SK-N-SH treated with all-trans-retinoic acid at 6 μM for 48 hours (cell line): ENCODE results near the gene SRBD1.

Source experiments
- ATAC-seq: fragments of 200-7000 bp; cut with Tn5 transposase; 3 replicates; pipeline ENCODE4 v1.9.1; 2020; ENCODE audit warnings: mild to moderate bottlenecking, moderate library complexity
- ARNTL ChIP-seq: fragments of 450-650 bp; formaldehyde crosslinking; IDR thresholded peaks from 2 replicates; pipeline ENCODE4 v1.5.0; 2020; ENCODE audit warnings: low read depth, mild to moderate bottlenecking, moderate library complexity, borderline replicate concordance
- BACH2 ChIP-seq: fragments of 250-450 bp; sonication (Bioruptor Pico); IDR thresholded peaks from 2 replicates; pipeline ENCODE4 v1.9.0; 2021; ENCODE audit warnings: mild to moderate bottlenecking, borderline replicate concordance
- CREB5 ChIP-seq: fragments of 250-450 bp; sonication (Bioruptor Pico); IDR thresholded peaks from 2 replicates; pipeline ENCODE4 v1.5.1; 2020; ENCODE audit warnings: low read depth, mild to moderate bottlenecking, moderate library complexity
- CSDC2 ChIP-seq: fragments of 250-450 bp; sonication (Bioruptor Pico); IDR thresholded peaks from 2 replicates; pipeline ENCODE4 v1.5.0; 2020; ENCODE audit warnings: mild to moderate bottlenecking, moderate library complexity
- CSRNP3 ChIP-seq: fragments of 250-450 bp; sonication (Bioruptor Pico); IDR thresholded peaks from 2 replicates; pipeline ENCODE4 v1.5.1; 2021; ENCODE audit warnings: mild to moderate bottlenecking, moderate library complexity
- ESRRG ChIP-seq: fragments of 250-450 bp; sonication (Bioruptor Pico); IDR thresholded peaks from 2 replicates; pipeline ENCODE4 v1.6.1; 2021; ENCODE audit warnings: mild to moderate bottlenecking
- ISL1 ChIP-seq: fragments of 250-450 bp; sonication (Bioruptor Pico); IDR thresholded peaks from 2 replicates; pipeline ENCODE4 v2.1.2; 2022; ENCODE audit warnings: mild to moderate bottlenecking, moderate library complexity
- OSR1 ChIP-seq: fragments of 250-450 bp; sonication (Bioruptor Pico); IDR thresholded peaks from 2 replicates; pipeline ENCODE4 v1.8.0; 2022; ENCODE audit warnings: moderate library complexity, mild to moderate bottlenecking, inconsistent platforms
- PATZ1 ChIP-seq: fragments of 250-450 bp; sonication (Bioruptor Pico); IDR thresholded peaks from 2 replicates; pipeline ENCODE4 v1.8.0; 2020; ENCODE audit warnings: mild to moderate bottlenecking, moderate library complexity, borderline replicate concordance
- POU6F1 ChIP-seq: fragments of 250-450 bp; sonication (Bioruptor Pico); IDR thresholded peaks from 2 replicates; pipeline ENCODE4 v1.8.0; 2021; ENCODE audit warnings: low read depth, mild to moderate bottlenecking, moderate library complexity, borderline replicate concordance
- PPARA ChIP-seq: fragments of 250-450 bp; sonication (Bioruptor Pico); IDR thresholded peaks from 2 replicates; pipeline ENCODE4 v1.5.0; 2020; ENCODE audit warnings: mild to moderate bottlenecking, borderline replicate concordance
- RARB ChIP-seq: fragments of 250-450 bp; sonication (Bioruptor Pico); IDR thresholded peaks from 2 replicates; pipeline ENCODE4 v1.8.0; 2021; ENCODE audit warnings: mild to moderate bottlenecking, moderate library complexity
- TCF4 ChIP-seq: fragments of 250-450 bp; sonication (Bioruptor Pico); IDR thresholded peaks from 2 replicates; pipeline ENCODE4 v1.8.0; 2021; ENCODE audit warnings: mild to moderate bottlenecking, moderate library complexity, borderline replicate concordance
- TOX ChIP-seq: fragments of 250-450 bp; sonication (Bioruptor Pico); IDR thresholded peaks from 2 replicates; pipeline ENCODE4 v1.8.0; 2021; ENCODE audit warnings: mild to moderate bottlenecking, moderate library complexity, borderline replicate concordance
- TSHZ2 ChIP-seq: fragments of 250-450 bp; sonication (Bioruptor Pico); IDR thresholded peaks from 2 replicates; pipeline ENCODE4 v1.5.0; 2020; ENCODE audit warnings: mild to moderate bottlenecking, moderate library complexity
- ZC3H10 ChIP-seq: fragments of 250-450 bp; sonication (Bioruptor Pico); IDR thresholded peaks from 2 replicates; pipeline ENCODE4 v1.5.1; 2021; ENCODE audit warnings: mild to moderate bottlenecking, moderate library complexity
- ZFP3 ChIP-seq: fragments of 250-450 bp; sonication (Bioruptor Pico); IDR thresholded peaks from 2 replicates; pipeline ENCODE4 v1.5.0; 2020; ENCODE audit warnings: mild to moderate bottlenecking, moderate library complexity
- ZFP30 ChIP-seq: fragments of 450-650 bp; formaldehyde crosslinking; IDR thresholded peaks from 2 replicates; pipeline ENCODE4 v1.5.0; 2022; ENCODE audit warnings: mild to moderate bottlenecking, moderate library complexity
- ZNF565 ChIP-seq: fragments of 450-650 bp; formaldehyde crosslinking; conservative IDR thresholded peaks from 2 replicates; pipeline ENCODE4 v1.5.0; 2020; ENCODE audit warnings: low read depth, mild to moderate bottlenecking, moderate library complexity
- ZNF70 ChIP-seq: fragments of 450-650 bp; formaldehyde crosslinking; IDR thresholded peaks from 2 replicates; pipeline ENCODE4 v1.5.0; 2020; ENCODE audit warnings: mild to moderate bottlenecking, moderate library complexity

SRBD1 gene

GRCh38 chr2:45559436-45559835, 51.6 kb downstream of the SRBD1 start (continued):
- no peak for TF ChIP-seq ISL1 (CRISPR knock-in tag)
- no peak for TF ChIP-seq TCF4 (CRISPR knock-in tag)
- TF ChIP-seq CSRNP3 (CRISPR knock-in tag) = no peak
- no peak for TF ChIP-seq CSDC2 (CRISPR knock-in tag)
- no peak for TF ChIP-seq PPARA (CRISPR knock-in tag)
- TF ChIP-seq RARB = no peak

GRCh38 chr2:45554742-45555140, 56.3 kb downstream of the SRBD1 start:
- TF ChIP-seq CSDC2 (CRISPR knock-in tag) (no peak), ESRRG (CRISPR knock-in tag) (no peak), OSR1 (CRISPR knock-in tag) (no peak), PPARA (CRISPR knock-in tag) (no peak), CREB5 (CRISPR knock-in tag) (no peak), ZNF565 (CRISPR knock-in tag) (no peak)
- ATAC-seq = no peak

GRCh38 chr2:45554073-45554741, 56.9 kb downstream of the SRBD1 start:
- ATAC-seq = no peak; the same call in 2 of the 3 replicates
- TF ChIP-seq ARNTL (no peak), PATZ1 (CRISPR knock-in tag) (no peak), OSR1 (CRISPR knock-in tag) (no peak), TSHZ2 (no peak), ZNF565 (CRISPR knock-in tag) (no peak), POU6F1 (CRISPR knock-in tag) (no peak), CREB5 (CRISPR knock-in tag) (no peak), ZC3H10 (CRISPR knock-in tag) (no peak), ESRRG (CRISPR knock-in tag) (no peak), TOX (CRISPR knock-in tag) (no peak), CSDC2 (CRISPR knock-in tag) (no peak), BACH2 (CRISPR knock-in tag) (no peak), ZNF70 (no peak), CSRNP3 (CRISPR knock-in tag) (no peak), ZFP30 (CRISPR knock-in tag) (no peak), PPARA (CRISPR knock-in tag) (no peak), ZFP3 (CRISPR knock-in tag) (no peak), RARB (no peak), TCF4 (CRISPR knock-in tag) (no peak), ISL1 (CRISPR knock-in tag) (no peak)
